HCT116 (cell line): Measurements from ENCODE around the gene AGBL1. TPM values are rescaled to one million over a fixed set of nuclear protein-coding genes. Genes with fewer than 3 reads are reported as not detected.

Experiments
- ATAC-seq: fragments of 200-7000 bp; cut with Tn5 transposase; 2 replicates; pipeline ENCODE4 v1.9.1; 2020; ENCODE audit warnings: mild to moderate bottlenecking, moderate library complexity
- BruUV-seq: library from RNA; stranded (reverse); fragments of 400-500 nt; replicated peaks from 2 replicates; lab custom pipeline; 2021; lab: Mats Ljungman, UMichigan
- CTCF ChIA-PET: fragments of 300-600 bp; sonication (Branson Sonifier 250); formaldehyde crosslinking; loops from one replicate; lab custom pipeline; 2021; ENCODE audit warnings: antibody characterized with exemption; lab: Charles Lee
- POLR2A ChIA-PET: fragments of 300-600, 350-600 bp; sonication (Branson Sonifier 250); formaldehyde crosslinking; loops from one replicate; lab custom pipeline; 2021; ENCODE audit warnings: antibody characterized with exemption; lab: Charles Lee
- RAD21 ChIA-PET, 2 experiments: fragments of 300-600 bp; sonication (Branson Sonifier 250); formaldehyde crosslinking; loops; one replicate each; lab custom pipeline; 2023; ENCODE audit warnings: low total read pairs in 2 of 2; ENCODE audit not compliant: uncharacterized antibody in 2 of 2, unreplicated experiment in 2 of 2, low non-redundant PET in 1 of 2; lab: Charles Lee
- DNase-seq: peaks from one replicate; pipeline ENCODE4 v3.0.0-alpha.2; 2010; ENCODE audit warnings: low read depth, low spot score
- H2AFZ ChIP-seq: fragments of 200-600 bp; shearing (Covaris generic), sonication (generic); 2 replicates; pipeline ENCODE4 v1.6.1; 2017; ENCODE audit warnings: low read depth, mixed run types, mixed read lengths, antibody characterized with exemption, low read length; ENCODE audit not compliant: poor library complexity, severe bottlenecking
- H3K27ac ChIP-seq: 2 replicates; pipeline ENCODE4 v1.5.1; 2012; ENCODE audit warnings: low read depth, low read length
- H3K27me3 ChIP-seq: fragments of 200-600 bp; sonication (generic); 2 replicates; pipeline ENCODE4 v1.6.1; 2016; ENCODE audit warnings: mixed run types, low read length, mixed read lengths; ENCODE audit not compliant: insufficient read depth
- H3K36me3 ChIP-seq, 2 experiments: fragments of 200-500 bp in 1 of 2; fragments of 200-600 bp in 1 of 2; sonication (Bioruptor generic) in 1 of 2; sonication (generic) in 1 of 2; 2 replicates each; pipeline versions ENCODE4 v1.5.1 to v1.6.1; 2014 to 2016; ENCODE audit warnings: low read length in 2 of 2, inconsistent platforms in 1 of 2, mixed read lengths in 1 of 2, mixed run types in 1 of 2; ENCODE audit not compliant: insufficient read depth in 2 of 2, control insufficient read depth in 1 of 2
- H3K4me1 ChIP-seq, 2 experiments: fragments of 200-600 bp in 1 of 2; sonication (generic) in 1 of 2; 2 replicates each; pipeline versions ENCODE4 v1.5.1 to v1.6.1; 2012 to 2017; ENCODE audit warnings: low read length in 2 of 2, inconsistent platforms in 1 of 2, mild to moderate bottlenecking in 1 of 2, mixed read lengths in 1 of 2, mixed run types in 1 of 2, moderate library complexity in 1 of 2; ENCODE audit not compliant: insufficient read depth in 2 of 2, control insufficient read depth in 1 of 2
- H3K4me2 ChIP-seq: fragments of 200-600 bp; sonication (generic); 2 replicates; pipeline ENCODE4 v1.6.1; 2017; ENCODE audit warnings: mixed run types, low read length, mixed read lengths
- H3K4me3 ChIP-seq, 2 experiments: fragments of 200-600 bp in 1 of 2; sonication (generic) in 1 of 2; replicated peaks in 1 of 2; 2 replicates each; pipeline ENCODE4 v1.5.1; 2011 to 2016; ENCODE audit warnings: low read length in 2 of 2, control low read depth in 1 of 2, low read depth in 1 of 2, mild to moderate bottlenecking in 1 of 2, mixed read lengths in 1 of 2, mixed run types in 1 of 2
- H3K79me2 ChIP-seq: fragments of 200-600 bp; sonication (generic); 2 replicates; pipeline ENCODE4 v1.6.1; 2017; ENCODE audit warnings: mild to moderate bottlenecking, mixed run types, low read length, moderate library complexity, mixed read lengths; ENCODE audit not compliant: insufficient read depth
- H3K9ac ChIP-seq: fragments of 200-600 bp; sonication (generic); 2 replicates; pipeline ENCODE4 v1.6.1; 2016; ENCODE audit warnings: low read length, mixed read lengths
- H3K9me2 ChIP-seq: fragments of 200-600 bp; sonication (generic), shearing (Covaris generic); 2 replicates; pipeline ENCODE4 v1.6.1; 2017; ENCODE audit warnings: mixed run types, mild to moderate bottlenecking, moderate library complexity; ENCODE audit not compliant: insufficient read depth
- H3K9me3 ChIP-seq, 2 experiments: fragments of 200-500 bp in 1 of 2; fragments of 200-600 bp in 1 of 2; sonication (Bioruptor generic) in 1 of 2; sonication (generic) in 1 of 2; 2 replicates each; pipeline ENCODE4 v1.6.1; 2014 to 2017; ENCODE audit warnings: low read length in 2 of 2, mixed read lengths in 2 of 2, inconsistent platforms in 1 of 2, low read depth in 1 of 2, mild to moderate bottlenecking in 1 of 2, mixed run types in 1 of 2, moderate library complexity in 1 of 2; ENCODE audit not compliant: control insufficient read depth in 1 of 2, insufficient read depth in 1 of 2
- H4K20me1 ChIP-seq: fragments of 200-600 bp; sonication (generic), shearing (Covaris generic); 2 replicates; pipeline ENCODE4 v1.6.1; 2017; ENCODE audit warnings: mixed run types, mild to moderate bottlenecking, moderate library complexity; ENCODE audit not compliant: insufficient read depth
- ATF3 ChIP-seq: IDR thresholded peaks from 2 replicates; pipeline ENCODE4 v1.6.1; 2012
- CBX3 ChIP-seq: IDR thresholded peaks from 2 replicates; pipeline ENCODE4 v1.6.1; 2012; ENCODE audit warnings: low read depth
- CEBPB ChIP-seq: IDR thresholded peaks from 2 replicates; pipeline ENCODE4 v1.6.1; 2012; ENCODE audit warnings: low read depth
- EGR1 ChIP-seq: IDR thresholded peaks from 2 replicates; pipeline ENCODE4 v1.6.1; 2012; ENCODE audit warnings: low read depth
- EZH2 ChIP-seq: fragments of 200-600 bp; sonication (generic); IDR thresholded peaks from 2 replicates; pipeline ENCODE4 v1.6.1; 2017; ENCODE audit warnings: antibody characterized with exemption, mixed run types
- EZH2phosphoT487 ChIP-seq: fragments of 200-600 bp; IDR thresholded peaks from 2 replicates; pipeline ENCODE4 v1.6.1; 2018; ENCODE audit warnings: antibody characterized with exemption, borderline replicate concordance
- JUND ChIP-seq: IDR thresholded peaks from 2 replicates; pipeline ENCODE4 v1.6.1; 2012
- MAX ChIP-seq: IDR thresholded peaks from 2 replicates; pipeline ENCODE4 v1.6.1; 2012
- POLR2A ChIP-seq: IDR thresholded peaks from 2 replicates; pipeline ENCODE4 v1.7.0; 2011; ENCODE audit warnings: borderline replicate concordance; ENCODE audit not compliant: insufficient read depth, insufficient read length; ENCODE audit errors: extremely low read depth
- POLR2AphosphoS5 ChIP-seq: IDR thresholded peaks from 2 replicates; pipeline ENCODE4 v1.6.1; 2011; ENCODE audit warnings: mild to moderate bottlenecking, low read depth, low read length, moderate library complexity
- RAD21 ChIP-seq: IDR thresholded peaks from 2 replicates; pipeline ENCODE4 v1.6.1; 2012; ENCODE audit warnings: low read depth, mild to moderate bottlenecking
- TCF7L2 ChIP-seq: IDR thresholded peaks from 2 replicates; pipeline ENCODE4 v1.7.0; 2011; ENCODE audit warnings: borderline replicate concordance, inconsistent platforms; ENCODE audit not compliant: insufficient read depth, insufficient read length; ENCODE audit errors: extremely low read depth
- YY1 ChIP-seq: IDR thresholded peaks from 2 replicates; pipeline ENCODE4 v1.6.1; 2011; ENCODE audit warnings: low read length, low read depth, moderate library complexity, mild to moderate bottlenecking; ENCODE audit not compliant: insufficient replicate concordance; ENCODE audit errors: extremely low read depth
- ZBTB33 ChIP-seq: IDR thresholded peaks from 2 replicates; pipeline ENCODE4 v1.6.1; 2011; ENCODE audit warnings: mild to moderate bottlenecking, low read length, moderate library complexity; ENCODE audit not compliant: insufficient replicate concordance; ENCODE audit errors: extremely low read depth
- ZFX ChIP-seq: fragments of 450-650 bp; IDR thresholded peaks from 2 replicates; pipeline ENCODE4 v1.6.1; 2017
- ZNF274 ChIP-seq: fragments of 200-500 bp; sonication (Bioruptor generic); IDR thresholded peaks from 2 replicates; pipeline ENCODE4 v1.6.1; 2014; ENCODE audit warnings: mild to moderate bottlenecking, low read depth, low read length, inconsistent platforms
- intact Hi-C: fragments of 100-400 bp; cut with micrococcal nuclease; formaldehyde crosslinking; loops from 2 replicates; pipeline ENCODE4 v1.10.0; 2022
- total RNA-seq: library from RNA; stranded (reverse); gene quantifications from one replicate; pipeline ENCODE4 v1.2.1, GENCODE V29; 2021; ENCODE audit not compliant: unreplicated experiment
- TF ChIP-seq, protein P1 (sequence below), 3 experiments: fragments of 200-600 bp in 1 of 3; sonication (generic) in 1 of 3; IDR thresholded peaks in 2 of 3; conservative IDR thresholded peaks in 1 of 3; 2 replicates each; pipeline ENCODE4 v1.5.1; 2012 to 2017; ENCODE audit warnings: low read depth in 2 of 3, low read length in 2 of 3, antibody characterized with exemption in 1 of 3, borderline replicate concordance in 1 of 3, control low read depth in 1 of 3, mild to moderate bottlenecking in 1 of 3, mixed read lengths in 1 of 3, mixed run types in 1 of 3, moderate library complexity in 1 of 3; ENCODE audit not compliant: insufficient read depth in 1 of 3

AGBL1 gene
- total RNA-seq, 1 experiment from 2014 or later, result not detected

GRCh38 chr15:86199467-86200145 is 119.9 kb downstream of the AGBL1 start:
- no peak overlapping the region for H3K4me3 ChIP-seq
- no peak overlapping the region for H3K4me2 ChIP-seq
- no peaks in the 10 kb centered on the region for H4K20me1 ChIP-seq
- no peak for DNase-seq
- no peaks in the 10 kb centered on the region for H3K9me2 ChIP-seq
- H3K9me3 ChIP-seq, result peaks cover 0 to 3% of the 10 kb centered on the region in 2 experiments; a peak in 2 of 4 replicates
- TF ChIP-seq EGR1, result no peak
- no peak for TF ChIP-seq EZH2
- TF ChIP-seq EZH2phosphoT487, result no peak
- TF ChIP-seq MAX, result no peak
- no peak for TF ChIP-seq CEBPB
- TF ChIP-seq ATF3, result no peak
- no peak for TF ChIP-seq CBX3
- no peak for TF ChIP-seq POLR2AphosphoS5
- no peak for TF ChIP-seq ZBTB33
- TF ChIP-seq, protein P1, sequence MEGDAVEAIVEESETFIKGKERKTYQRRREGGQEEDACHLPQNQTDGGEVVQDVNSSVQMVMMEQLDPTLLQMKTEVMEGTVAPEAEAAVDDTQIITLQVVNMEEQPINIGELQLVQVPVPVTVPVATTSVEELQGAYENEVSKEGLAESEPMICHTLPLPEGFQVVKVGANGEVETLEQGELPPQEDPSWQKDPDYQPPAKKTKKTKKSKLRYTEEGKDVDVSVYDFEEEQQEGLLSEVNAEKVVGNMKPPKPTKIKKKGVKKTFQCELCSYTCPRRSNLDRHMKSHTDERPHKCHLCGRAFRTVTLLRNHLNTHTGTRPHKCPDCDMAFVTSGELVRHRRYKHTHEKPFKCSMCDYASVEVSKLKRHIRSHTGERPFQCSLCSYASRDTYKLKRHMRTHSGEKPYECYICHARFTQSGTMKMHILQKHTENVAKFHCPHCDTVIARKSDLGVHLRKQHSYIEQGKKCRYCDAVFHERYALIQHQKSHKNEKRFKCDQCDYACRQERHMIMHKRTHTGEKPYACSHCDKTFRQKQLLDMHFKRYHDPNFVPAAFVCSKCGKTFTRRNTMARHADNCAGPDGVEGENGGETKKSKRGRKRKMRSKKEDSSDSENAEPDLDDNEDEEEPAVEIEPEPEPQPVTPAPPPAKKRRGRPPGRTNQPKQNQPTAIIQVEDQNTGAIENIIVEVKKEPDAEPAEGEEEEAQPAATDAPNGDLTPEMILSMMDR (IDR thresholded peaks at IDR 0.05 in 2 of 3, conservative IDR thresholded peaks at IDR 0.05 in 1 of 3; ENCODE audit: borderline replicate concordance in 1 of 3, insufficient read depth in 1 of 3, low read depth in 2 of 3, low read length in 2 of 3), result no peak
- TF ChIP-seq POLR2A, result no peak
- TF ChIP-seq RAD21, result no peak
- TF ChIP-seq TCF7L2, result no peak
- no peak for TF ChIP-seq YY1
- TF ChIP-seq ZFX, result no peak
- TF ChIP-seq ZNF274, result no peak
- no peak for TF ChIP-seq JUND
- POLR2A ChIA-PET, result no interaction called here
- H3K4me1 ChIP-seq, result no peaks in the 10 kb centered on the region
- BruUV-seq, result no TSS peak
- RAD21 ChIA-PET, result no interaction called here
- no peaks in the 10 kb centered on the region for H3K79me2 ChIP-seq
- no peaks in the 10 kb centered on the region for H3K36me3 ChIP-seq
- no peaks in the 10 kb centered on the region for H3K27me3 ChIP-seq
- H3K9ac ChIP-seq, result no peak overlapping the region
- CTCF ChIA-PET, result no interaction called here
- no peak overlapping the region for H3K27ac ChIP-seq
- ATAC-seq, result no peak
- no peak overlapping the region for H2AFZ ChIP-seq
- intact Hi-C loops, result no loop called here
